Measurements from ENCODE around the gene SCIN.

GRCh38 chr7:12695965-12696364, 125.4 kb downstream of the SCIN start:
- no peak for TF ChIP-seq CTCF (IDR thresholded peaks at IDR 0.05; ENCODE audit: poor library complexity, severe bottlenecking)
- no peak for TF ChIP-seq EP300 (conservative IDR thresholded peaks at IDR 0.05; ENCODE audit: poor library complexity, severe bottlenecking)
- no peak for TF ChIP-seq REST (IDR thresholded peaks at IDR 0.05; ENCODE audit: borderline replicate concordance)
- TF ChIP-seq RAD21 (conservative IDR thresholded peaks at IDR 0.05) = no peak
- TF ChIP-seq POLR2AphosphoS5 (IDR thresholded peaks at IDR 0.05) = no peak
- no peak for TF ChIP-seq EZH2 (IDR thresholded peaks at IDR 0.05; ENCODE audit: borderline replicate concordance, insufficient read depth, low read length, poor library complexity, severe bottlenecking)
- no peak for TF ChIP-seq SMC3 (conservative IDR thresholded peaks at IDR 0.05; ENCODE audit: poor library complexity)

Measured in neural cell (in vitro differentiated cells).